Measurements from ENCODE around the gene PPP1R1B.

The PPP1R1B gene

GRCh38 chr17:39614545-39615157 lies 12.1 kb upstream of the PPP1R1B start:
- no peak for DNase-seq (ENCODE audit: low spot score)
- TF ChIP-seq CTCF (conservative IDR thresholded peaks at IDR 0.05; ENCODE audit: low read depth), result no peak
- ChIA-PET CTCF (interaction anchor here (0.7 to 0.8 kb wide), 3 partner anchors 9 to 145 kb away, joined by 3 to 7 read pairs (median 4); no protein-coding TSS in a partner anchor), POLR2A (ENCODE audit: low non-redundant PET) (interaction anchor here (0.7 kb wide), 1 partner anchor 45 kb away, joined by 4 read pairs; no protein-coding TSS in a partner anchor)
- H3K27ac ChIP-seq, result no peak overlapping the region

GRCh38 chr17:39615434-39615833 lies 11.3 kb upstream of the PPP1R1B start:
- POLR2A ChIA-PET (ENCODE audit: low non-redundant PET), result no interaction called here
- TF ChIP-seq CTCF (conservative IDR thresholded peaks at IDR 0.05; ENCODE audit: low read depth), result no peak
- H3K27ac ChIP-seq, result no peak overlapping the region
- CTCF ChIA-PET, result interaction anchor here (0.7 kb wide), 1 partner anchor 144 kb away, joined by 7 read pairs; no protein-coding TSS in a partner anchor
- DNase-seq (ENCODE audit: low spot score), result no peak

- CTCF ChIA-PET, result interaction anchor here (0.6 kb wide), 2 partner anchors 9 to 54 kb away, joined by 3 to 4 read pairs; no protein-coding TSS in a partner anchor
- no peak for TF ChIP-seq CTCF (conservative IDR thresholded peaks at IDR 0.05; ENCODE audit: low read depth)
- H3K27ac ChIP-seq, result peak overlapping the region; percentile 80
- DNase-seq (ENCODE audit: low spot score), result no peak
- POLR2A ChIA-PET (ENCODE audit: low non-redundant PET), result no interaction called here
Measured at GRCh38 chr17:39617100-39617445, 9.7 kb upstream of the PPP1R1B start.

GRCh38 chr17:39617446-39618245 lies 9.1 kb upstream of the PPP1R1B start:
- DNase-seq (ENCODE audit: low spot score), result peak; percentile 82
- H3K27ac ChIP-seq, result peak overlapping the region; percentile 80
- ChIA-PET POLR2A (ENCODE audit: low non-redundant PET) (interaction anchor here (0.5 kb wide), 1 partner anchor 101 kb away, joined by 4 read pairs; no protein-coding TSS in a partner anchor), CTCF (interaction anchor here (0.6 to 1.9 kb wide), 4 partner anchors 8 to 70 kb away, joined by 3 to 6 read pairs (median 4); no protein-coding TSS in a partner anchor)
- no peak for TF ChIP-seq CTCF (conservative IDR thresholded peaks at IDR 0.05; ENCODE audit: low read depth)

- CTCF ChIA-PET, result interaction anchor here (0.6 to 1.9 kb wide), 6 partner anchors 12 to 412 kb away, joined by 3 to 6 read pairs (median 4); partner anchors contain the start of genes PNMT and PSMD3
- POLR2A ChIA-PET (ENCODE audit: low non-redundant PET), result interaction anchor here (1.3 kb wide), 1 partner anchor 45 kb away, joined by 4 read pairs; no protein-coding TSS in a partner anchor
- no peak for TF ChIP-seq CTCF (conservative IDR thresholded peaks at IDR 0.05; ENCODE audit: low read depth)
- H3K27ac ChIP-seq, result peak overlapping the region; percentile 80
- DNase-seq (ENCODE audit: low spot score), result peak; percentile 59
Measured at GRCh38 chr17:39618246-39618913, 8.4 kb upstream of the PPP1R1B start.

All from RWPE1 (cell line).